HEK293 (cell line): ENCODE data around the gene AURKB.
A peak's percentile ranks its signal among the peaks of the same experiment; 100 is the strongest.

Source experiments
- ATF2 ChIP-seq: fragments of 450-650 bp; formaldehyde crosslinking; IDR thresholded peaks from 2 replicates; pipeline ENCODE4 v1.5.1; 2016; ENCODE audit warnings: missing biosample characterization, missing genetic modification characterization, low read depth
- HIC1 ChIP-seq: fragments of 450-650 bp; formaldehyde crosslinking; IDR thresholded peaks from 2 replicates; pipeline ENCODE4 v1.5.1; 2016; ENCODE audit warnings: missing biosample characterization, missing genetic modification characterization
- IKZF3 ChIP-seq: fragments of 450-650 bp; IDR thresholded peaks from 2 replicates; pipeline ENCODE4 v1.5.0; 2018; ENCODE audit warnings: missing biosample characterization, mild to moderate bottlenecking, missing genetic modification characterization, moderate library complexity
- PRDM4 ChIP-seq: fragments of 450-650 bp; formaldehyde crosslinking; IDR thresholded peaks from 2 replicates; pipeline ENCODE4 v1.5.1; 2017; ENCODE audit warnings: missing biosample characterization, missing genetic modification characterization
- RBAK ChIP-seq: fragments of 450-650 bp; formaldehyde crosslinking; IDR thresholded peaks from 2 replicates; pipeline ENCODE4 v1.5.1; 2016; ENCODE audit warnings: missing biosample characterization, missing genetic modification characterization
- REPIN1 ChIP-seq: fragments of 450-650 bp; formaldehyde crosslinking; IDR thresholded peaks from 2 replicates; pipeline ENCODE4 v1.5.1; 2017; ENCODE audit warnings: missing biosample characterization, missing genetic modification characterization, low read depth
- REST ChIP-seq: fragments of 450-650 bp; formaldehyde crosslinking; IDR thresholded peaks from 2 replicates; pipeline ENCODE4 v1.5.1; 2016; ENCODE audit warnings: missing biosample characterization, missing genetic modification characterization
- TCF7L2 ChIP-seq: IDR thresholded peaks from 2 replicates; pipeline ENCODE4 v1.6.1; 2011; ENCODE audit warnings: low read depth, mild to moderate bottlenecking, inconsistent platforms, low read length, moderate library complexity, borderline replicate concordance
- ZBTB21 ChIP-seq: fragments of 450-650 bp; formaldehyde crosslinking; IDR thresholded peaks from 2 replicates; pipeline ENCODE4 v1.5.1; 2017; ENCODE audit warnings: missing biosample characterization, missing genetic modification characterization
- ZBTB44 ChIP-seq: fragments of 450-650 bp; IDR thresholded peaks from 2 replicates; pipeline ENCODE4 v1.5.1; 2018; ENCODE audit warnings: missing biosample characterization, mild to moderate bottlenecking, missing genetic modification characterization
- ZFP3 ChIP-seq: fragments of 450-650 bp; formaldehyde crosslinking; IDR thresholded peaks from 2 replicates; pipeline ENCODE4 v1.5.1; 2016; ENCODE audit warnings: low read depth, missing biosample characterization, missing genetic modification characterization
- ZNF157 ChIP-seq: fragments of 450-650 bp; formaldehyde crosslinking; IDR thresholded peaks from 2 replicates; pipeline ENCODE4 v1.5.1; 2016; ENCODE audit warnings: missing biosample characterization, missing genetic modification characterization
- ZNF174 ChIP-seq: fragments of 450-650 bp; formaldehyde crosslinking; IDR thresholded peaks from 2 replicates; pipeline ENCODE4 v1.5.0; 2017; ENCODE audit warnings: missing biosample characterization, mild to moderate bottlenecking, missing genetic modification characterization
- ZNF221 ChIP-seq: fragments of 450-650 bp; formaldehyde crosslinking; IDR thresholded peaks from 2 replicates; pipeline ENCODE4 v1.5.1; 2017; ENCODE audit warnings: missing biosample characterization, missing genetic modification characterization, borderline replicate concordance
- ZNF341 ChIP-seq: fragments of 450-650 bp; formaldehyde crosslinking; IDR thresholded peaks from 2 replicates; pipeline ENCODE4; 2016; ENCODE audit warnings: low read depth, missing biosample characterization, missing genetic modification characterization
- ZNF514 ChIP-seq: fragments of 450-650 bp; formaldehyde crosslinking; IDR thresholded peaks from 2 replicates; pipeline ENCODE4 v1.5.1; 2016; ENCODE audit warnings: missing biosample characterization, missing genetic modification characterization
- ZNF518A ChIP-seq: fragments of 450-650 bp; formaldehyde crosslinking; conservative IDR thresholded peaks from 2 replicates; pipeline ENCODE4 v1.5.1; 2016; ENCODE audit warnings: low read depth, missing biosample characterization, missing genetic modification characterization
- ZNF621 ChIP-seq: fragments of 450-650 bp; formaldehyde crosslinking; IDR thresholded peaks from 2 replicates; pipeline ENCODE4 v1.5.1; 2017; ENCODE audit warnings: missing biosample characterization, missing genetic modification characterization
- ZNF747 ChIP-seq: fragments of 450-650 bp; formaldehyde crosslinking; IDR thresholded peaks from 2 replicates; pipeline ENCODE4 v1.5.1; 2016; ENCODE audit warnings: missing biosample characterization, missing genetic modification characterization

The AURKB gene

GRCh38 chr17:8187517-8188262 is 22.7 kb downstream of the AURKB start (continued):
- TF ChIP-seq ATF2 (tag by site-specific recombination) = no peak
- TF ChIP-seq RBAK (tag by site-specific recombination) = no peak
- TF ChIP-seq ZNF747 (tag by site-specific recombination) = no peak
- no peak for TF ChIP-seq ZNF518A (tag by site-specific recombination)
- no peak for TF ChIP-seq REPIN1 (tag by site-specific recombination)
- no peak; the same call in 1 of the 2 replicates for TF ChIP-seq ZBTB21 (tag by site-specific recombination)
- TF ChIP-seq HIC1 (tag by site-specific recombination) = no peak
- TF ChIP-seq PRDM4 (tag by site-specific recombination) = no peak
- no peak for TF ChIP-seq ZNF174 (tag by site-specific recombination)
- TF ChIP-seq IKZF3 (tag by site-specific recombination) = peak; percentile 95
- peak; percentile 47; the same call in 1 of the 2 replicates for TF ChIP-seq ZBTB44
- no peak for TF ChIP-seq ZNF221
- TF ChIP-seq TCF7L2 = no peak
- no peak for TF ChIP-seq ZNF157 (tag by site-specific recombination)
- no peak for TF ChIP-seq ZNF514 (tag by site-specific recombination)
- no peak; the same call in 1 of the 2 replicates for TF ChIP-seq REST
- TF ChIP-seq ZFP3 (tag by site-specific recombination) = no peak
- no peak for TF ChIP-seq ZNF341 (tag by site-specific recombination)
- TF ChIP-seq ZNF621 (tag by site-specific recombination) = no peak
